ENCODE results near the gene RNF169.
"Not testable (repeated sequence)": the region's sequence is repeated elsewhere in the genome, so short reads cannot be mapped to it uniquely, and the experiment has no call there.

The RNF169 gene

DNA sequence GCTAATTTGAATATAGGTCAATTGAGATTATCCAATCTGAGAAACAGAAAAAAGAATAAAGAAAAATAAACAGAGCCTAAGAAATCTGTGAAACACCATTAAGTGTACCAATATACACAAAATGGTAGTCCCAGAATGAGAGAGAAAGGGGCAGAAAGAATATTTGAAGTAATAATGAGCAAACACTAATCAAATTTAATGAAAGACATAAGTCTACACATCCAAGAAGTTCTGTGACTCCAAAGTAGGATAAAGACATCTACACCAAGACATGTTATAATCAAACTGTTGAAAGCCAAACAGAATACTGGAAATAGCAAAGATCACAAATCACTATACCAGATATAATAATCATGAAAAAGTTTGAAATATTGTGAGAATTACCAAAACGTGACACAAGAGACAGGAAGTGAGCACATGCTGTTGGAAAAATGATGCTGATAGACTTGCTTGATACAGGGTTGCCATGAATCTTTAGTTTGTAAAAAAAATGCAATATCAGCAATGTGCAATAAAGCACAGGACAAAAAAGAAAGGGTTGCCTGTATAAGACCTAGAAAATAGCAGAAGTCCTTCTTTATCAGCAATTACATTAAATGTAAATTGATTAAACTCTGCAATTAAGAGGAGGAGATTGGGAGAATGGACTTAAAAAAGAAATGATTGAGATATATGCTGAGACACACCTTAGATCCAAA is 75.8 kb downstream of the RNF169 start:
- H3K27me3 ChIP-seq (ENCODE audit: control insufficient read depth, insufficient read depth, low read length) = no peaks in the 10 kb centered on the region
- H3K4me3 ChIP-seq (ENCODE audit: low read depth, low read length) = no peak overlapping the region
- H3K36me3 ChIP-seq (ENCODE audit: control insufficient read depth, insufficient read depth, low read length) = peaks cover 8% of the 10 kb centered on the region
- H3K27ac ChIP-seq (ENCODE audit: low read depth, low read length) = no peak overlapping the region
- H3K9me3 ChIP-seq (ENCODE audit: control insufficient read depth, insufficient read depth, low read length) = peaks cover 26% of the 10 kb centered on the region
- no peak overlapping the region for H3K9ac ChIP-seq (ENCODE audit: low read depth, low read length)
- no peaks in the 10 kb centered on the region for H3K4me1 ChIP-seq (ENCODE audit: control insufficient read depth, insufficient read depth, low read length)

DNA sequence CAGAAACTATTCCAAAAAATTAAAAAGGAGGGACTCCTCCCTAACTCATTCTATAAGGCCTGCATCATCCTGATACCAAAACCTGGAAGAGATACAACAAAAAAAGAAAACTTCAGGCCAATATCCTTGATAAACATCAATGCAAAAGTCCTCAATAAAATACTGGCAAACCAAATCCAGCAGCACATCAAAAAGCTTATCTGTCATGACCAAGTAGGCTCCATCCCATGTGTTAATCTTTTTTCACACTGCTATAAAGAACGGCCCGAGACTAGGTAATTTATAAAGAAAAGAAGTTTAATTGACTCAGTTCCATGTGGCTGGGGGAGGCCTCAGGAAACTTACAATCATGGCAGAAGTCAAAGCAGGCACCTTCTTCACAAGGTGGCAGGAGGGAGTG is 76.9 kb downstream of the RNF169 start:
- not testable (repeated sequence) for H3K4me3 ChIP-seq (ENCODE audit: low read depth, low read length); H3K36me3 ChIP-seq (ENCODE audit: control insufficient read depth, insufficient read depth, low read length); H3K27ac ChIP-seq (ENCODE audit: low read depth, low read length); H3K9ac ChIP-seq (ENCODE audit: low read depth, low read length); H3K4me1 ChIP-seq (ENCODE audit: control insufficient read depth, insufficient read depth, low read length); H3K27me3 ChIP-seq (ENCODE audit: control insufficient read depth, insufficient read depth, low read length)
- peaks cover 26% of the 10 kb centered on the region for H3K9me3 ChIP-seq (ENCODE audit: control insufficient read depth, insufficient read depth, low read length)

GRCh38 chr11:74826901-74827300 is 78.3 kb downstream of the RNF169 start:
- Histone ChIP-seq H3K27me3 (ENCODE audit: control insufficient read depth, insufficient read depth, low read length) (no peaks in the 10 kb centered on the region), H3K4me1 (ENCODE audit: control insufficient read depth, insufficient read depth, low read length) (no peaks in the 10 kb centered on the region), H3K9ac (ENCODE audit: low read depth, low read length) (no peak overlapping the region), H3K36me3 (ENCODE audit: control insufficient read depth, insufficient read depth, low read length) (no peaks in the 10 kb centered on the region), H3K9me3 (ENCODE audit: control insufficient read depth, insufficient read depth, low read length) (peaks cover 26% of the 10 kb centered on the region), H3K27ac (ENCODE audit: low read depth, low read length) (no peak overlapping the region), H3K4me3 (ENCODE audit: low read depth, low read length) (no peak overlapping the region)

- Histone ChIP-seq H3K27me3 (ENCODE audit: control insufficient read depth, insufficient read depth, low read length) (no peaks in the 10 kb centered on the region), H3K36me3 (ENCODE audit: control insufficient read depth, insufficient read depth, low read length) (peaks cover 58% of the 10 kb centered on the region), H3K9ac (ENCODE audit: low read depth, low read length) (no peak overlapping the region), H3K4me3 (ENCODE audit: low read depth, low read length) (no peak overlapping the region), H3K4me1 (ENCODE audit: control insufficient read depth, insufficient read depth, low read length) (no peaks in the 10 kb centered on the region), H3K9me3 (ENCODE audit: control insufficient read depth, insufficient read depth, low read length) (no peaks in the 10 kb centered on the region), H3K27ac (ENCODE audit: low read depth, low read length) (no peak overlapping the region)
Observed at GRCh38 chr11:74837191-74837590, 88.5 kb downstream of the RNF169 start.

- H3K36me3 ChIP-seq (ENCODE audit: control insufficient read depth, insufficient read depth, low read length) = peaks cover 67% of the 10 kb centered on the region
- H3K27me3 ChIP-seq (ENCODE audit: control insufficient read depth, insufficient read depth, low read length) = no peaks in the 10 kb centered on the region
- H3K4me1 ChIP-seq (ENCODE audit: control insufficient read depth, insufficient read depth, low read length) = no peaks in the 10 kb centered on the region
- no peak overlapping the region for H3K9ac ChIP-seq (ENCODE audit: low read depth, low read length)
- H3K9me3 ChIP-seq (ENCODE audit: control insufficient read depth, insufficient read depth, low read length) = no peaks in the 10 kb centered on the region
- no peak overlapping the region for H3K27ac ChIP-seq (ENCODE audit: low read depth, low read length)
- no peak overlapping the region for H3K4me3 ChIP-seq (ENCODE audit: low read depth, low read length)
Observed at GRCh38 chr11:74838188-74838587, 89.5 kb downstream of the RNF169 start.

DNA sequence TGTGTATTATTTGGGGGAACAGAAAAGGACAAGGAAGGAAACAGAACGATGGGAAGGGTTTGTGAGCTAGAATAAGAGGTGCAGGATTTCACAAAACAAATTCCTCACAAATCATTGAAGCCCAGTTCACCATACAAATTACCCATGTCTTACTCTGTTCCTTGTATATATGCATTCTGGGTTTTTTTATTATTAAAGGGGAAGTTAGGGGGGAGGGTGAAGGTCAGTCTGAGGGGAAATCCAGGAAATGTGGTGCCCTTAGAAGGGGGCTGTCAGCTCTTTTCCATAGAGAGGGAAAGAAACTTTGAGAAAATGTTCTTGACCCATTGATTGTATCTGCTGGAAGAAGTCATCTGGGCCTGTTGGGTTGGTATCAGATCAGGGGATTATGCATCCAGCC is 90.8 kb downstream of the RNF169 start:
- Histone ChIP-seq H3K27ac (ENCODE audit: low read depth, low read length) (no peak overlapping the region), H3K36me3 (ENCODE audit: control insufficient read depth, insufficient read depth, low read length) (peaks cover 70% of the 10 kb centered on the region)

DNA sequence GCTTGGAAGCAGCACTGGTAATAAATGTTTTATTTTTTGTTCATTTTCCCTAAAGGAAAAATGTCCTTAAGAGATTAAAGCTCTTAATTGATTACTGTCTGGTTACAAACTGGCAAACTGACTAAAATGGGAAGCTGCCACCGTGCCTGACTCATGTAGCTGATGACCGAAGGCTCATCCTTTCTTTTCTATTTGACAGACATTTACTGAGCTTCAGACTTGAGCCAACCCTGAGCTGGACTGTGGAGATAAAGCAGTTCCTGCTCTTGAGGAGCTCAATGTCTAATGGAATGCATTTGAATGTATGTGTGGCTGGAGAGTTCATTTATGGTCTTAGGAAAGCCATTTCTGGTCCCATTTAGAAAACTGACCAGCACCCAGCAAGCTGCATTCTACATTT is 91.3 kb downstream of the RNF169 start:
- peaks cover 66% of the 10 kb centered on the region for H3K36me3 ChIP-seq (ENCODE audit: control insufficient read depth, insufficient read depth, low read length)
- no peak overlapping the region for H3K9ac ChIP-seq (ENCODE audit: low read depth, low read length)
- H3K4me1 ChIP-seq (ENCODE audit: control insufficient read depth, insufficient read depth, low read length) = no peaks in the 10 kb centered on the region
- H3K27me3 ChIP-seq (ENCODE audit: control insufficient read depth, insufficient read depth, low read length) = no peaks in the 10 kb centered on the region
- no peak overlapping the region for H3K27ac ChIP-seq (ENCODE audit: low read depth, low read length)
- no peak overlapping the region for H3K4me3 ChIP-seq (ENCODE audit: low read depth, low read length)
- H3K9me3 ChIP-seq (ENCODE audit: control insufficient read depth, insufficient read depth, low read length) = no peaks in the 10 kb centered on the region

More for the DNA sequence above, 90.8 kb downstream of the RNF169 start:
- no peak overlapping the region for H3K4me3 ChIP-seq (ENCODE audit: low read depth, low read length)
- H3K9me3 ChIP-seq (ENCODE audit: control insufficient read depth, insufficient read depth, low read length) = no peaks in the 10 kb centered on the region
- no peaks in the 10 kb centered on the region for H3K27me3 ChIP-seq (ENCODE audit: control insufficient read depth, insufficient read depth, low read length)
- no peaks in the 10 kb centered on the region for H3K4me1 ChIP-seq (ENCODE audit: control insufficient read depth, insufficient read depth, low read length)
- H3K9ac ChIP-seq (ENCODE audit: low read depth, low read length) = no peak overlapping the region

- no peaks in the 10 kb centered on the region for H3K4me1 ChIP-seq (ENCODE audit: control insufficient read depth, insufficient read depth, low read length)
- H3K9me3 ChIP-seq (ENCODE audit: control insufficient read depth, insufficient read depth, low read length) = no peaks in the 10 kb centered on the region
- no peak overlapping the region for H3K27ac ChIP-seq (ENCODE audit: low read depth, low read length)
- H3K36me3 ChIP-seq (ENCODE audit: control insufficient read depth, insufficient read depth, low read length) = peaks cover 64% of the 10 kb centered on the region
- H3K9ac ChIP-seq (ENCODE audit: low read depth, low read length) = no peak overlapping the region
- no peak overlapping the region for H3K4me3 ChIP-seq (ENCODE audit: low read depth, low read length)
- no peaks in the 10 kb centered on the region for H3K27me3 ChIP-seq (ENCODE audit: control insufficient read depth, insufficient read depth, low read length)
Observed at GRCh38 chr11:74840486-74840885, 91.8 kb downstream of the RNF169 start.

- Histone ChIP-seq H3K9ac (ENCODE audit: low read depth, low read length) (no peak overlapping the region), H3K36me3 (ENCODE audit: control insufficient read depth, insufficient read depth, low read length) (peaks cover 51% of the 10 kb centered on the region), H3K4me1 (ENCODE audit: control insufficient read depth, insufficient read depth, low read length) (no peaks in the 10 kb centered on the region), H3K27ac (ENCODE audit: low read depth, low read length) (no peak overlapping the region), H3K27me3 (ENCODE audit: control insufficient read depth, insufficient read depth, low read length) (no peaks in the 10 kb centered on the region), H3K9me3 (ENCODE audit: control insufficient read depth, insufficient read depth, low read length) (no peaks in the 10 kb centered on the region), H3K4me3 (ENCODE audit: low read depth, low read length) (no peak overlapping the region)
Observed at GRCh38 chr11:74842967-74843366, 94.3 kb downstream of the RNF169 start.

GRCh38 chr11:74844072-74844471 is 95.4 kb downstream of the RNF169 start:
- peaks cover 43% of the 10 kb centered on the region for H3K36me3 ChIP-seq (ENCODE audit: control insufficient read depth, insufficient read depth, low read length)
- H3K4me3 ChIP-seq (ENCODE audit: low read depth, low read length) = no peak overlapping the region

DNA sequence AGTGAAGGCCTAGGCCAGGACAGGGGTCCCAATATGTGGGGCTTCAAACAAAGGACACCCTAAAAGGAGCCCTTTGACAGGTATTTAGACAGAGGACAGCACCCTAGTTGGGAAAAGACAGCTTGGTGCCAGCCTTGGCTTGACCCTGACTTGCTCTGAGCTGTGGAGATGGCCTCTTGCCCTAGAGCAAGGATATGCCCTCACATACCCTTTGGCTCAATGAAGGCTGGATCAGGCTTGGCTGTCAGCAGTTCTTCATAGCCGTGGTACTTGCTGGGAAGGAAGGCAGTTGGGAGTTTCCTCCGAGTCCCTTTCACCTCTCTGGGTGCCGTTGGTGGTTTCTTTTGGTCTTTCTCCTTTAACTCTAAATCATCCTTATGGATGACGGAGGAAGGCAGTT is 96.2 kb downstream of the RNF169 start:
- no peaks in the 10 kb centered on the region for H3K9me3 ChIP-seq (ENCODE audit: control insufficient read depth, insufficient read depth, low read length)
- peaks cover 11% of the 10 kb centered on the region for H3K4me1 ChIP-seq (ENCODE audit: control insufficient read depth, insufficient read depth, low read length)
- H3K4me3 ChIP-seq (ENCODE audit: low read depth, low read length) = no peak overlapping the region
- no peak overlapping the region for H3K9ac ChIP-seq (ENCODE audit: low read depth, low read length)
- H3K27me3 ChIP-seq (ENCODE audit: control insufficient read depth, insufficient read depth, low read length) = no peaks in the 10 kb centered on the region
- peaks cover 43% of the 10 kb centered on the region for H3K36me3 ChIP-seq (ENCODE audit: control insufficient read depth, insufficient read depth, low read length)
- H3K27ac ChIP-seq (ENCODE audit: low read depth, low read length) = no peak overlapping the region

More at GRCh38 chr11:74844072-74844471, 95.4 kb downstream of the RNF169 start:
- 0 out of 2 replicates have a peak, but pooled peaks cover 3% of the 10 kb centered on the region for H3K4me1 ChIP-seq (ENCODE audit: control insufficient read depth, insufficient read depth, low read length)
- no peak overlapping the region for H3K9ac ChIP-seq (ENCODE audit: low read depth, low read length)
- no peaks in the 10 kb centered on the region for H3K9me3 ChIP-seq (ENCODE audit: control insufficient read depth, insufficient read depth, low read length)
- H3K27ac ChIP-seq (ENCODE audit: low read depth, low read length) = no peak overlapping the region
- no peaks in the 10 kb centered on the region for H3K27me3 ChIP-seq (ENCODE audit: control insufficient read depth, insufficient read depth, low read length)
